Rectal smooth muscle tissue (tissue), 1 donor: Measurements from ENCODE around the gene HNF4A.

ENCODE experiments used
- H3K27ac ChIP-seq: one replicate; pipeline ENCODE4 v1.7.0; 2013; ENCODE audit warnings: low read depth, low read length, inconsistent platforms
- H3K27me3 ChIP-seq: one replicate; pipeline ENCODE4 v1.7.0; 2013; ENCODE audit warnings: low read length; ENCODE audit not compliant: control insufficient read depth, insufficient read depth
- H3K36me3 ChIP-seq: one replicate; pipeline ENCODE4 v1.7.0; 2013; ENCODE audit warnings: low read length; ENCODE audit not compliant: control insufficient read depth, insufficient read depth
- H3K4me1 ChIP-seq: one replicate; pipeline ENCODE4 v1.7.0; 2013; ENCODE audit warnings: low read length; ENCODE audit not compliant: control insufficient read depth, insufficient read depth
- H3K4me3 ChIP-seq: one replicate; pipeline ENCODE4 v1.7.0; 2013; ENCODE audit warnings: low read length
- H3K9ac ChIP-seq: one replicate; pipeline ENCODE4 v1.7.0; 2013; ENCODE audit warnings: low read length

HNF4A gene

GRCh38 chr20:44396369-44397130, 41.1 kb downstream of the HNF4A start:
- H3K27ac ChIP-seq, result no peak overlapping the region
- H3K27me3 ChIP-seq, result no peaks in the 10 kb centered on the region
- H3K36me3 ChIP-seq, result no peaks in the 10 kb centered on the region
- no peak overlapping the region for H3K4me3 ChIP-seq
- H3K4me1 ChIP-seq, result no peaks in the 10 kb centered on the region
- no peak overlapping the region for H3K9ac ChIP-seq

DNA sequence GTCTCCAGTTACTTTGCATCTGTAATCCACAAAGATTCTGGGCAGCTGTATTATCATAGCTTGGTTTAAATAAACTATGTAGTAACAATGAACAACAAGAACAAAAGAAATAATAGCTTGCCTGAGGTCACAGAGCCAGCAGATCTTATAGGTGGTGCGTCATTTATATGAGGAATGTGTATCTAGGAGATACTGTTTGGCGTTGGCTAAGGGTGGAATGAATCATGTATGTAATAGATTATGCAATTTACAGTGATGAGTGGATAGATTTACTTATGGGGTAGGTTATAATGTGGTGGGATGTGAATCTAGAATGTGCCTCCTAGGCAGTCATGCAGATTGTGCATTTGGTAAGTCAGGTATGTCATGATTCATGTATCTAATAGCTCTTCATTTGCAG, 42.8 kb downstream of the HNF4A start:
- no peaks in the 10 kb centered on the region for H3K4me1 ChIP-seq
- no peak overlapping the region for H3K4me3 ChIP-seq
- no peak overlapping the region for H3K27ac ChIP-seq
- H3K9ac ChIP-seq, result no peak overlapping the region
- no peaks in the 10 kb centered on the region for H3K27me3 ChIP-seq
- no peaks in the 10 kb centered on the region for H3K36me3 ChIP-seq

DNA sequence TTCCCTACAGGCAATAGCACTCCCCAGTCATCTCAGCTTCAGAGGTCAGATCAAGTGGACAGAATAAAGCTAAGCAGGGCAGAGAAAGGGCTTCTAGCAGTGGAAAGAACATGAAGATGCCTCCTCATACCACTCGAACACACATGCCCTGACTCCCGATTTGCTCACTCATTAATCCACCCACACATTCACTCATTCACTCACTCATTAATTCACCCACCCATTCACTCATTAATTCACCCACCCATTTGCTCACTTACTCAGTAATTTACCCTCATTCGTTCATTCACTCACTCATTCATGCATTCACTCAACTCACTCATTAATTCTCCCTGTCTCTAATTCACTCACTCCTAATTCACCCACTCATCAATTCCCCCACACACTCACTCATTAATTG, 43.9 kb downstream of the HNF4A start:
- H3K4me1 ChIP-seq, result no peaks in the 10 kb centered on the region
- no peak overlapping the region for H3K9ac ChIP-seq
- H3K27me3 ChIP-seq, result no peaks in the 10 kb centered on the region
- no peak overlapping the region for H3K4me3 ChIP-seq
- H3K36me3 ChIP-seq, result no peaks in the 10 kb centered on the region
- no peak overlapping the region for H3K27ac ChIP-seq

DNA sequence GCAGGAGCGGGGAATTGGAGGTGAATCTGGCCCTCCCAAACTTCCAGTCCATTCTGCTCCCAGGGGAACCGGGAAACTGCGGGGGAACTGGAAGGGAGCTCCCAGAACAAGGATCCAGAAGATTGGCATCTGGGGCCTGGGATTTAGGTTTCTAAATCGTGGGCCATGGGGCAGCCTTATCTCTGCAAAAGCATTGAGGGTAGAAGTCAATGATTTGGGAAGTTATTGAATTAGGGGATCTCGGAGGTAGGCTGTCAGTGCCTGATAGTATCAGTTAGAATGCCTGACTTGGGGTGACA, 45.1 kb downstream of the HNF4A start:
- Histone ChIP-seq H3K9ac (no peak overlapping the region), H3K27ac (no peak overlapping the region), H3K36me3 (no peaks in the 10 kb centered on the region), H3K27me3 (no peaks in the 10 kb centered on the region), H3K4me3 (no peak overlapping the region), H3K4me1 (no peaks in the 10 kb centered on the region)

DNA sequence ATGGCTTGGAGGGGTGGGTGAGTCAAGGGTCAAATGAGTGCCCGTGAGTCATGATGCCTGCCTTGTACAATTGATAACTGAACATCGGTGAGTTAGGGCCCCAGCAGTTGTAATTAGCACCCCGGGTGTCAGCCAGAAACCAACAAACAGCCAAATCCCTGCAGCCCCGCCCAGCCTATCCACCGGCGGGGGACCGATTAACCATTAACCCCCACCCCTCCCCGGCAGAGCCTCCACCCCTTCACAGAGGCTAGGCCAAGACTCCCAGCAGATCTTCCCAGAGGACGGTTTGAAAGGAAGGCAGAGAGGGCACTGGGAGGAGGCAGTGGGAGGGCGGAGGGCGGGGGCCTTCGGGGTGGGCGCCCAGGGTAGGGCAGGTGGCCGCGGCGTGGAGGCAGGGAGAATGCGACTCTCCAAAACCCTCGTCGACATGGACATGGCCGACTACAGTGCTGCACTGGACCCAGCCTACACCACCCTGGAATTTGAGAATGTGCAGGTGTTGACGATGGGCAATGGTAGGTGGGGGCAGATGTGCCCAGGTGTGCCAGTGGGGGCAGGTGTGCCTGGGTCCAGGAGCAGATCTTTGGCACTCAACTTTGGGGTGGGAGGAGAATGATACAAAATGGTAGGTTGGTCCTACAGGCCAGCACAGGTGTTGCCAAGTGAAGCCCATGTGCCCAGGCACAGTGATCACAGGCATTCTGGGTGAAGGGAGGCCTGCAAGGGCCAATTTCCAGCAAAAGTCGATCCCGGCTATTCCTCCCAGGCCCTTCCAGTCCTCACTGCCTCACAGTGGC, 45.7 kb downstream of the HNF4A start:
- H3K4me3 ChIP-seq, result peak overlapping the region; percentile 46
- no peak overlapping the region for H3K27ac ChIP-seq
- no peaks in the 10 kb centered on the region for H3K36me3 ChIP-seq
- H3K9ac ChIP-seq, result no peak overlapping the region
- H3K27me3 ChIP-seq, result no peaks in the 10 kb centered on the region
- H3K4me1 ChIP-seq, result no peaks in the 10 kb centered on the region

DNA sequence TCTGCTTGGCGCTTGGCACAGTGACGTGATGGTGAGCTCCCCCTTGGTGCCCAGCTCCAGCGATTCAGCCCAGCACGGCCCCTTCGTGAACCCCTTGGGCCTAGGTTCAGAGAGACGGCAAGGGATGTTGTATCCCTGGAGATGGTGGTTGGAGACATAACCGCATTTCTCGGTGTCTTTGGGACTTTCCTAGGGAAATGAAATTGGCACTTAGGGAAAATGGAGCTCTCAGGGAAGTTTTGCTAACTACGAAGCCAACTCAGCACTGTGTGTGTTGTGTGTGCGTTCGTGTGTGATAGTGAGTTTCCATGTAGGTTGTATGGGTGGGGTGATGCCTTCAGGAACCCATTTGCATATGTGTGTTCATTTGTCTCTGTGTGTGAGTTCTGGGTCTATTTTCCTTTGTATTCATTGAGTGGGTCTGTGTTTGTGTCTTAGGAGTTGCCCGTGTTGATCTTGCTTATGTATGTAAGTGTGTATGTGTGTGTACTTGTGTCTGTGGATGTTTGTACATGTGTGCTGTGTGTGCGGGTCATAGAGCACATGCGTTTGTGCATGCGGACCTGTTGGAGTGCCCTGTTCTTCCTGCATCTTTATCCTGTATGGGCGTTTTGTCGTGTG, 46.4 kb downstream of the HNF4A start:
- Histone ChIP-seq H3K27ac (no peak overlapping the region), H3K9ac (no peak overlapping the region), H3K4me1 (no peaks in the 10 kb centered on the region), H3K36me3 (no peaks in the 10 kb centered on the region), H3K4me3 (peak overlapping the region; percentile 46), H3K27me3 (no peaks in the 10 kb centered on the region)

DNA sequence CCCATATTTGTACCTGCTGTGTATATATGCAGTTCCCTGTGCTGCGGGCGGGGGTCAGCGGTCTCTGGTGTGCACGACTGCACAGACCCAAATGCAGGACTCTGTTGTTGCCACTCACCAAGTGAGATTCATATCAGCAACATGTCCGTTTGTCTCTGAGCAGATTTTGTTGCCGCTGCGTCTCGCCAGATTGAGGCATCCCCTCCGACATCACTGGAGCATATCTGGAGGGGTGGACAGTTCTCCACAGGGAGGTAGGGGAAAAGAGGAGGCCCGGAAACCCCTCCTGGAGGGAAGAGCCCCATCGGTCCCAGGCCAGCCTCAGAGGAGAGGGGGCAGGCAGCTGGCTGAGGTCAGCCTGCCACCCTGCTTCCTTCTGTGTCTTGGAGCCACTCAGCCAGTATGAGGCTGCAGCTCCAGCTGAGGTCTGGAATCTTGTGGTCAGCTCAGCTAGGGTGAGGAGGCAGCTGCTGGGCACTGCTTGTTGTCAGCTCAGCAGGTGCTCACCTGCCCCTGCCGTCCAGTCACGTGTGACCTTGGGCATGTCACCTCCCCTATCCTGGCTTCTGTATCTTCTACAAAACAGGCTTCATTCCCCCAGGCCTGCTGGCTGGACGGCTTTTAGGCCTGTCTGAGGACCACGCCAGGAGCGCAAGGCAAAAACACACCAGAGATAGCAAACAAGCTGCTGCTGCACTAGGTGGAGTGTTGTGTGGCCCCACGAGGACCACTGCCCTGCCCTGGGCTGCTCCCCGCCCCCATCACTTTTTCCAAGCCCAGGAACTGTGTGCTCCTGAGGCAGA, 47.1 kb downstream of the HNF4A start:
- no peak overlapping the region for H3K9ac ChIP-seq
- no peaks in the 10 kb centered on the region for H3K4me1 ChIP-seq
- H3K4me3 ChIP-seq, result peak overlapping the region; percentile 46
- H3K27ac ChIP-seq, result no peak overlapping the region
- no peaks in the 10 kb centered on the region for H3K27me3 ChIP-seq
- H3K36me3 ChIP-seq, result no peaks in the 10 kb centered on the region

GRCh38 chr20:44403194-44404112, 48.0 kb downstream of the HNF4A start:
- Histone ChIP-seq H3K27ac (no peak overlapping the region), H3K4me1 (no peaks in the 10 kb centered on the region), H3K27me3 (no peaks in the 10 kb centered on the region)

DNA sequence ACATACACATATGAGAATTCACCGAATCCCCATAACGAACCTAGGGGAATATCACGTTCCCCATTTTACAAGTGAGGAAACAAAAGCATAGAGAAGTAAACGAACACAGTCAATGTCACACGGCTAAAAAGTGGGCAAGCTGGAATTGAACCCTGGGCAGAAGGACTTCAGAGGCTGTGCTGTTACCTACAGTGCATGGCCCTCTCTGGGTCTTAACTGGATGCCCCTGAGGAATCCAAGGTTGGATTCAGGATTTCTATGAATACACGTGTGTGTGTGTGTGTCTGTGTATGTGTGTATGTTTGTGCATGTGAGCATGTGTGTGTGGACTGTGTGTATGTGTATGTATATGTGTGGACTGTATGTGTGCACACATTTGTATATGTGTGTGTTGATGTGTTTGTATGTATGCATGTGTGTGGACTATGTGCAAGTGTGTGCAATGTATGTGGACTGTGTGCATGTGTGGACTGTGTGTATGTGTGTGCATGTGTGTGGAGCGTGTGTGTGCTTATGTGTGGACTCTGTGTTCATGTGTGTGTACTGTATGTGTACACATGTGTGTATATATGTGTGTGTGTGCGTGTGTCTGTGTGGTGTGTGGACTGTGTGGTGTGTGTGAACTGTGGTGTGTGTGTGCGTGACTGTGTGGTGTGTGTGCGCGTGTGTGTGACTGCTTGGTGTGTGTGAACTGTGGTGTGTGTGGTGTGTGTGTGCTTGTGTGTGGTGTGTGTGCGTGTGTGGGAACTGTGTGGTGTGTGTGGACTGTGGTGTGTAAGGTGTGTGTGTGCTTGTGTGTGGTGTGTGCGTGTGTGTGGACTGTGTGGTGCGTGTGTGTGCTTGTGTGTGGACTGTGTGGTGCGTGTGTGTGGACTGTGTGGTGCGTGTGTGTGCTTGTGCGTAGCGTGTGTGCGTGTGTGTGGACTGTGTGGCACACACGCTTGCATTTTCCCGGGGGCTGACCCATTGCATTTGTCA, 49.0 kb downstream of the HNF4A start:
- Histone ChIP-seq H3K9ac (no peak overlapping the region), H3K4me3 (no peak overlapping the region), H3K4me1 (no peaks in the 10 kb centered on the region), H3K27me3 (no peaks in the 10 kb centered on the region), H3K36me3 (no peaks in the 10 kb centered on the region), H3K27ac (no peak overlapping the region)

More at GRCh38 chr20:44403194-44404112, 48.0 kb downstream of the HNF4A start:
- Histone ChIP-seq H3K36me3 (no peaks in the 10 kb centered on the region), H3K4me3 (peak overlapping the region; percentile 46), H3K9ac (no peak overlapping the region)

DNA sequence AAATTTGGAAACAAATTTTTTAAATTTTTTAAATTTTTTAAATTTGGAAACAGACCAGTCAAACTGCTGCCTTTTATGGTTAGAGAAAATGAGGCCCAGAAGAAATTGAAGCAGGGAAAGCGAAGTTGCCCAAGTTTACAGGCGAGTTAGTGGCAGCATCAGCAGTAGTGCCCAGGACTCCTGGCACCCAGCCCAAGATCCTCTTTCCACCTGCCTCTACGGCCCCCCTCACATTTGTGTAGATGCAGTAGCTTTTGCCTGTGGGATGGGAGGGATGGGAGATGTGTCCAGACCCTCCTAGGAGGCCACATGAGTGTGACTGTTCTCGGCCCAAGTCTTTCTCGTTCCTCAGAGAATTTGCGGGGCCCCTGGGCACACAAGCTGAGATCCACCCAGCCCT, 49.8 kb downstream of the HNF4A start:
- no peaks in the 10 kb centered on the region for H3K4me1 ChIP-seq
- no peaks in the 10 kb centered on the region for H3K27me3 ChIP-seq
- H3K27ac ChIP-seq, result no peak overlapping the region
- H3K4me3 ChIP-seq, result no peak overlapping the region
- H3K9ac ChIP-seq, result no peak overlapping the region
- no peaks in the 10 kb centered on the region for H3K36me3 ChIP-seq
